Measurements from ENCODE around the gene IL18BP.

Gene IL18BP

DNA sequence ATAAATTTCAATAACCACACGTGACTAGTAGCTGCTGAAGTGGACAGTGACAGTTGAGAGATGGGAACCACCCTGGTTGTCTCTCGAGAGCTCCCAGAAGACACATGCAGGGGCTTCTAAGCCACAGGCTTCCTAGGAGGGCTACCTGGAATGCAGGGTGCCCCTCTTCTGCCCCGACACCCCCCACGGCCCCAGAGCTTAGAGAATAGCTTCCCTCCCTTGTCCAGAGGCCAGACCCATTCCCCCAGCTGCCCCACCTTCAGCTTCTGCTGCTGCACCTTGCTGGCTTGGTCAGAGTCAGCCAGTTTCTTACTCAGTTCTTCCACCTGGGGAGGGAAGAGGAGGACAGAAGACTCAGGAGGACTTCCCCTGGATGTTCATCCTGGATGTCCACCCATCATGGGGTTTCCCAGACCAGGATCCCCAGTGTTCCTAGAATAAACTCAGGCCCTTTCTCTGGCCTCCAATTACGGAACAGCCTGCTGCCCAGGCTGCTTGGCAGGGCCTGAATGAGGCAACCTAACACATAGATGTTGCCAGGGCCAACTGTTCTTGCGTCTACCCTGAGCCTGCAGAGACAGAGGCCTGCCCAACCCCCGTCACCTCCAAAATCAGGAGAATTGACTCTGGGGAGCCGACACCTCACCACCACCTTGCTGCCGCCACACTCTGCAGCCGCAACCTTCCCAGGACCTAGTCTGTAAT lies 12.0 kb downstream of the IL18BP start:
- no peak for TF ChIP-seq CTCF (IDR thresholded peaks at IDR 0.05; ENCODE audit: insufficient read depth, low read length, missing control alignments)
- ChIA-PET CTCF (interaction anchor here (0.6 to 2.3 kb wide), 5 partner anchors 14 to 420 kb away, joined by 3 to 7 read pairs (median 3); no protein-coding TSS in a partner anchor), POLR2A (interaction anchor here (1.2 kb wide), 1 partner anchor 23 kb away, joined by 3 read pairs; no protein-coding TSS in a partner anchor)
- no peak overlapping the region for H3K4me3 ChIP-seq (ENCODE audit: low read depth, low read length)
- DNase-seq (ENCODE audit: low read depth, low spot score), result no peak

- ChIA-PET CTCF (interaction anchor here (1.6 to 7.7 kb wide), 4 partner anchors 12 to 79 kb away, joined by 6 to 80 read pairs (median 33); no protein-coding TSS in a partner anchor), POLR2A (interaction anchor here (1.1 kb wide), 1 partner anchor 10 kb away, joined by 3 read pairs; no protein-coding TSS in a partner anchor)
- no peak for DNase-seq (ENCODE audit: low read depth, low spot score)
- H3K4me3 ChIP-seq (ENCODE audit: low read depth, low read length), result no peak overlapping the region
- TF ChIP-seq CTCF (IDR thresholded peaks at IDR 0.05; ENCODE audit: insufficient read depth, low read length, missing control alignments), result no peak
Measured at GRCh38 chr11:72012091-72012630, 13.5 kb downstream of the IL18BP start.

- CTCF ChIA-PET, result interaction anchor here (1.2 to 23.7 kb wide), 10 partner anchors 8 to 419 kb away, joined by 3 to 540 read pairs (median 10); partner anchors contain the start of gene LAMTOR1
- POLR2A ChIA-PET, result interaction anchor here (1.1 kb wide), 1 partner anchor 11 kb away, joined by 3 read pairs; no protein-coding TSS in a partner anchor
- no peak for DNase-seq (ENCODE audit: low read depth, low spot score)
- no peak overlapping the region for H3K4me3 ChIP-seq (ENCODE audit: low read depth, low read length)
- no peak for TF ChIP-seq CTCF (IDR thresholded peaks at IDR 0.05; ENCODE audit: insufficient read depth, low read length, missing control alignments)
Measured at GRCh38 chr11:72012897-72013721, 14.4 kb downstream of the IL18BP start.

DNA sequence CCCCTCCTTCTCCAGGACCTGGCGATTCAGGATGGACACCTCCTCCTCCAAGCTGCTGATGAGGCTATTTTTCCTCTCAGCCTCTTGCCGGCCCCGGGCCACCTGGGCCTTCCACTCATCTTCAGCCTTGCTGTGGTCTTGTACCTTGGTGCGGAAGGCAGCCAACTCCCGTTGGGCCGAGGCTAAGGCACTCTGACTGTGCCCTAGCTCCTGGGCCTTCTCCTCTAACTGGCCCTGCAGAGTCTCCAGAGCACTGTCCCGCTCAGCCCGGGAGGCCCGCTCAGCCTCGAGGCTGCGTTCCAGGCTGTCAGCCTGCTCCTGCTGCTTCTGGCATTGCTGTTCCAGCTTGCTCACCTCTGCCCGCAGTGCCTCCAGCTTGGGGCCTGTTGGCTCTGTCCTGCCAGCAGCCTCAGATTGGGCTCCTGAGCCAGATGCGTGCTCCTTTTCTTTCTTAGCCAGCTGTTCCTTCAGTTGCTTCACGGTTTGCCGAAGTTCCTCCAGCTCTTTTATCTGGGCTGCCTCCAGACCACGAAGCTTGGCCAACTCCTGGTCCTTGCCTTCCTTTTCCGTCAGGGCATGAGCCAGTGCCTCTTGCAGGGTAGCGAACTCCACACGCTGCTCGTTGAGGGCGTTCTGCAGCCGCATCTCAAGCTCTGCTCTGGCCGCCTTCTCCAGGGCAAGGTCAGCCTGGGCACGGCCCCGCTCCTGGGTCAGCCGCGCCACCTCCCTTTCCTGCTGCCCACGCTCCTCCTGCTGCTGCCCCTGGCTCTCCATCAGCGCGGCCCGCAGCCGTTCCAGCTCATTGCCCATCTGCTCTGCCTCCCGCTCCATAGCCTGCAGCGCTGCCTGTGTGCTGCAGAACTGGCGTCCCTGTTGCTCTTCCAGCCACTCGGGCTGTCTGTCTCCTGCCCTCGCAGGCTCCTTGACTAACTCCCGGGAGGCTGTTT lies 15.3 kb downstream of the IL18BP start:
- CTCF ChIA-PET, result interaction anchor here (1.2 to 23.7 kb wide), 11 partner anchors 9 to 418 kb away, joined by 3 to 540 read pairs (median 9); partner anchors contain the start of gene LAMTOR1
- no peak overlapping the region for H3K4me3 ChIP-seq (ENCODE audit: low read depth, low read length)

More for the DNA sequence above, 15.3 kb downstream of the IL18BP start:
- no peak for DNase-seq (ENCODE audit: low read depth, low spot score)
- POLR2A ChIA-PET, result no interaction called here
- TF ChIP-seq CTCF (IDR thresholded peaks at IDR 0.05; ENCODE audit: insufficient read depth, low read length, missing control alignments), result no peak

All from AG04449 (cell line).